GDM1 (cell line): ENCODE results near the gene CETN3.

Experiments
- DNase-seq: peaks from one replicate; lab custom pipeline; 2025; lab: John Stamatoyannopoulos, UW

Gene CETN3

GRCh38 chr5:90409318-90410177 lies at the start of gene CETN3:
Gene CETN3 (minus strand): TSS chr5:90409756. CDS start chr5:90409661, 95 bp downstream.
- peak; percentile 97 for DNase-seq

GRCh38 chr5:90446961-90447360 lies 37.4 kb upstream of the CETN3 start:
- DNase-seq = no peak

GRCh38 chr5:90440644-90441043 lies 31.1 kb upstream of the CETN3 start:
- no peak for DNase-seq

GRCh38 chr5:90438100-90438499 lies 28.5 kb upstream of the CETN3 start:
- no peak for DNase-seq

- DNase-seq = no peak
Measured at GRCh38 chr5:90437663-90438062, 28.1 kb upstream of the CETN3 start.

- DNase-seq = peak; percentile 31
Measured at GRCh38 chr5:90434116-90434714, 24.7 kb upstream of the CETN3 start.

- DNase-seq = no peak
Measured at GRCh38 chr5:90424245-90424644, 14.7 kb upstream of the CETN3 start.

GRCh38 chr5:90421136-90421535 lies 11.6 kb upstream of the CETN3 start:
- DNase-seq = no peak

- DNase-seq = no peak
Measured at GRCh38 chr5:90418214-90418613, 8.7 kb upstream of the CETN3 start.

- no peak for DNase-seq
Measured at GRCh38 chr5:90410178-90410762, 714 bp upstream of the CETN3 start.

GRCh38 chr5:90408571-90409317 lies 812 bp downstream of the CETN3 start:
- DNase-seq = no peak

- no peak for DNase-seq
Measured at GRCh38 chr5:90406466-90406865, 3.1 kb downstream of the CETN3 start.

- no peak for DNase-seq
Measured at GRCh38 chr5:90402521-90403255, 6.9 kb downstream of the CETN3 start.

GRCh38 chr5:90399251-90399650 lies 10.3 kb downstream of the CETN3 start:
- no peak for DNase-seq

- no peak for DNase-seq
Measured at GRCh38 chr5:90398726-90399125, 10.8 kb downstream of the CETN3 start.

GRCh38 chr5:90395005-90395404 lies 14.6 kb downstream of the CETN3 start:
- no peak for DNase-seq

GRCh38 chr5:90390928-90391327 lies 18.6 kb downstream of the CETN3 start:
- no peak for DNase-seq

GRCh38 chr5:90390326-90390725 lies 19.2 kb downstream of the CETN3 start:
- DNase-seq = no peak

GRCh38 chr5:90387508-90387907 lies 22.0 kb downstream of the CETN3 start:
- DNase-seq = no peak

- no peak for DNase-seq
Measured at GRCh38 chr5:90386099-90386710, 23.4 kb downstream of the CETN3 start.

GRCh38 chr5:90384389-90384788 lies 25.2 kb downstream of the CETN3 start:
- no peak for DNase-seq
